OCI-LY3 (cell line): ENCODE results near the gene EPHA8.

Source experiments
- CTCF ChIP-seq: fragments of 200-600, 300-600 bp; sonication (generic); IDR thresholded peaks from 2 replicates; pipeline ENCODE4 v1.5.1; 2014; ENCODE audit warnings: antibody characterized with exemption, low read length, low read depth
- EZH2phosphoT487 ChIP-seq: fragments of 200-600 bp; shearing (Covaris generic); IDR thresholded peaks from 2 replicates; pipeline ENCODE4 v1.6.1; 2018; ENCODE audit warnings: antibody characterized with exemption, mixed run types, low read depth

DNA sequence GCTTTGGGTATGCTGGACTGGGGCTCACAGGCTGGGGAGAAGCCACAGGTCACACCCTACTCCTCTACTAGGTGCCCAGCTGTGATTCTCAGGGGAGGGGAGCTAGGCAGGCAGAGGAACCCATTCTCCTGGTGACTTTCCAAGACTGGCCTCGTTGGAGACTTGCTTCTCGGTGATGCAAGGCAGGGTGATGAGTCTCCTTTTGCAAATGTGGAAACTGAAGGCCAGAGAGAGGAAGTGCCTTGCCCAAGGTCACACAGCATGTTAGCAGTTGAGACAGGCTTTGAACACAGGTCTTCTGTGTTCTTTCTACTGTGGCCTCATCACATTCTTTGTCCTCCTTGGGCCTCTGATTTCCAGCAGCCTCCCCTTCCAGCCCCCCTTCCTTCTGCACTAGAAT, 52.6 kb downstream of the EPHA8 start:
- TF ChIP-seq CTCF (no peak), EZH2phosphoT487 (no peak)
